HG02642 (cell line): ENCODE data around the gene AK2.
"Not testable (repeated sequence)": the region's sequence is repeated elsewhere in the genome, so short reads cannot be mapped to it uniquely, and the experiment has no call there.

Experiments used
- ATAC-seq: cut with Tn5 transposase; IDR thresholded peaks from one replicate; pipeline ENCODE4 v1.9.1; 2021; ENCODE audit warnings: mild to moderate bottlenecking; ENCODE audit not compliant: unreplicated experiment, poor library complexity

AK2 gene

GRCh38 chr1:33025180-33025569 lies 11.5 kb downstream of the AK2 start:
- no peak for ATAC-seq

- not testable (repeated sequence) for ATAC-seq
These were observed 12.1 kb downstream of the AK2 start for GRCh38 chr1:33024430-33025179.

GRCh38 chr1:33022650-33023200 lies 14.0 kb downstream of the AK2 start:
- ATAC-seq = no peak

GRCh38 chr1:33021567-33022431 lies 14.9 kb downstream of the AK2 start:
- ATAC-seq = no peak

- ATAC-seq = no peak
These were observed 18.6 kb downstream of the AK2 start for GRCh38 chr1:33018112-33018511.

DNA sequence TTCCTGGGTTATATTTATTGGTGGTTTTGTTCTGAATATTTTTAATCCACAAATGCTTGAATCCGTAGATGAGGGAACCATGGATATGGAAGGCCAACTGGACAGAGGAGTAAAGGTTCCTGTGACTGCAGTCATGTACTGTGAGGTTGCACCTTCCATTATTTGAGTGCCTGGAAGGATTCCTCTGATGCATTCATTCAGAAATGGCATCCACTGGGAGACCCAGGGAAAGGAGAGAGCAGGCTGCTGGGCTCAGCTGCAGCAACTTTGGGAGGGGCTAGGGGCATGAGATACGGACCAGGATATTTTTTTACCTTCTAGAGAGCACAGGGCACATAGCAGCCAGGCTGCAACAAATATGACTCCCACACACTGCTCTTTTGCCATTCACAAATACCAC lies 19.5 kb downstream of the AK2 start:
- no peak for ATAC-seq

DNA sequence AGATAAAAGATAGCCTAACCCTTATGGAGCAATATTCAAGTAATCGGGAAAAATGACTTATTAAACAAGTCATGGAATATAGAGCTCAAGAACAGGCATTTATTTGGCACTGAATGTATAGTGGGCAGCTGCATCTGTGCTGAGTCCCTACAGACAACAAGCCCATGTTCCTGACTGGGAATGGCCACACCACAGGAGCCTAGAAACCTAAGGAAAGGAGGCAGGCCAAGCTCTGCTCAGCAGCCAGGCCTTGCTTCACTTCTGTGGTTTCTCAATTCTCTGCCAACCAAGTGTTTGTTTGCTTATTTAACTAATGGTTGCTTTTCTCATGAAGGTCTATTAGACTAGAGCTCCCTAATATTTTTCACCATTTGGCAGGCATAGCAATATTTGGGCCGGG lies 21.5 kb downstream of the AK2 start:
- ATAC-seq = no peak

DNA sequence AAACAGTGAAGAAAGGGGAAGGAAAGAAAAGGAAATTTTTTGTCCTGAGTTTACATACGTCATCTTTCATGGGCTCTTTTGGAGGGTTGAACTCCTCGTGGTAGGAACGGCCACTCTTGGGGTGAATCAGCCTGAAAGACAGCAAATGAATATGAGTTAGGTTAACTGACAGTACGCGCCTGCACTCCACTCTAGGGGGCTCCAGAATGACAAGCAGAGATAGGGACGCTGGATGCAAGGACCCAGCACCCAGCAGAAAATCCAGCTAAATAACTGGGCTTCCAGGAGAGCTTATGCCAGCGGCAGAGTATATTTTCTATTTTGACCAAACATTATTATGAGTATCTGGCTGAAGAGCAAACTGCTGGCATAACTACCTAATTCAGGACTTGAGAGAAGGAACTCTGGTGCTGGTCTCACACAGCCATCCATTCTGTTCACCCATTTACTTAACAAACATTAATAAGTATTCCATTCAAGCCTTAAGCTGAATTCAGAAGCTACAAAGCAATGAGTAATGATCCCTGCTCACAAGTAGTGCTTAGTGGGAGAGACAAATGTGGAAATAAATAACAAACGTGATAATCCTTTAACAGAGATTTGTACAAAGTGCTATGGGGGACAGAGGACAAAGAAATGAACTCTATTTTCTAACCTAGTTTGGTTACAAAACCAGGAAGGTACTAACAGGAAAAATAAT lies 22.1 kb downstream of the AK2 start:
- ATAC-seq = no peak

- no peak for ATAC-seq
These were observed 22.9 kb downstream of the AK2 start for GRCh38 chr1:33013791-33014190.

DNA sequence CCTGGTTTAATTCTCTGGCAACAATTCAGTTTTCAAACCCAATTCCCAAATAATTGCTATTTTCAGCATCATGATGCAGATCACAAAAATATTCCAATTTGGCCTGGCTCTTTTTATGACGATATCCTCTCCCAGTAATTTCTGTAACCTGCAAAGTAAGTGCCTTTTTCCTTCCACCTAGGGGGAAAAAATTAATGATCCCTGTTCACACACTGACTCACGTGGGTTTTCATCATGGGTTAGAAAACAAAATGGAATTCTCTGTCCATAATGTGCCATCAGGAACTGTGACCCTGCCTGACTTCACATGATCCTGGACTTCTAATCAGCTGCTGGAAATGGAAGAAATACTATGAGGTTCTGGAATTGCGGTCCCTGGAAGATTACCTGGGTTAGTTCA lies 24.5 kb downstream of the AK2 start:
- ATAC-seq = no peak

GRCh38 chr1:33010932-33011731 lies 25.6 kb downstream of the AK2 start:
- no peak for ATAC-seq

GRCh38 chr1:33009561-33009960 lies 27.1 kb downstream of the AK2 start:
- no peak for ATAC-seq

DNA sequence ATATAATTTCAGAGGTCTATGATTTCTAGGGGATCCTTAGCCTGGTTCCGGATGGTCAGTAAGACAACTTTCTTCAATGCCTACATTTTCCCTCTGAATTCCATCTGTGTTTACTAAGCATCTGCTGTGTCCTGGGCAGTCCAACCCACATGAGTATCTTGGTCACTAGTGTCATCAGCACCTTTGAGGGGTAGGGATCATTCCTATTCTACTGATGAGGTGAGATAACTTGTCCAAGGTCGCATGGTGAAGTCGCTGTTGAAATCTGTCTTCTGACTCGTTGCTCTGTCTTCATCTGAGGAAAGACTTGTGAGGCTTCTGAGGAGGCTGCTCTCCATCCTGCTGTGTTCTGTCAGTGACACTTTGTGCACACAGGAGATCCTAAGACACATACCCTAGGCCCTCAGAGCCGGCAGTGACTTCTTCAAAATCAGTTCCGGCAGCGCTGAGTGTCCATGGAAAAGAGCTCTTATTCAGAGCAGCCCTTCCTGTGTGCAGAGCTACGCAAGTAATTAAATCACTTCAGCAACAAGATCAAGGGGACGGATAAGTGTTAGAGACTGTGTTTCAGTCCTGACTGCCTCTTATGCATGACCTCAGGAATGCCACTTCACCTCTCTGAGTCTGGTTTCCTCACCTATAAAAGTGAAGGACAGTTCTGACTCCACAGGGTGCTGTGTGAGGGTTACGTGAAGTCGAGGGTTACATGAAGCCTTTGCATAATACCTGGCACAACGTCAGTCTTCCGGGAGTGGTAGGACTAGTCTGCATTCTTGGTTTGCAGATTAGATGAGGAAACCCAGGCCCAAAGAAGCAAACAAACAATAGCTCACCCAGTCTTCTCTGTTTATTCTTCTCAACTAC lies 28.4 kb downstream of the AK2 start:
- no peak for ATAC-seq

- no peak for ATAC-seq
These were observed 29.3 kb downstream of the AK2 start for GRCh38 chr1:33007190-33008050.

- ATAC-seq = no peak
These were observed 30.8 kb downstream of the AK2 start for GRCh38 chr1:33005838-33006421.

DNA sequence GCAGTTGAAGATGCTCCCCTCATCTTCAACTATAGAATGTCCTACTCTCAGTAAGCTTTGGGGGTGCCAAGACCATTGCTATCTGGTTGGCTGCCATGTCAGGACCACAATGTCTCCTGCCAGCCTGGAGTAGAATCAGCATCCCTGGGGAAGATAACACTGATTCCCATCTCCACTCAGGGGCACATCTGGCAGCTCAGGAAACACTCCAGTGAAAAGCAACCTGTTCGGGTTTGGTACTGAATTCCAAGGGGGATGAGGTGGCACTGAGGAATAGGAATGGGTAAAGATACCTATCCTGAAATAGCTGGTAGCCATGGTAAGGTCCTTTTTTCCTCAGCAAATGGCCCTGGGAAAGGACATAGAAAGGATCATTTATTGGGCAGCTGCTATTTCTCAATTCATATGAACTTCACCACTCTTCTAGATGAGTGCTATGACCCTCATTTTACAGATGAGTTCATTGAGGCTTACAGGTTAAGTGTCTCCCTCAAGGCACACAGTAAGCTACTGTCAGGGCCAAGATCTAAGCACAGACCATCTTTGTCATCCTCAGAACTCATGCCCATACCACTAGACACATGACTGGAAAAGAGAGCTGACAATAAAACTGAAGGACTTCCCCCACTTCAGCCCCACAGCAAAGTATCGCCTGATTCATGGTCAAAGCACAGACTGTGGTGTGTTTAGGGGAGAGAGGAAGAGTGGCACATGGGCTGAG lies 31.4 kb downstream of the AK2 start:
- no peak for ATAC-seq

GRCh38 chr1:33004613-33005012 lies 32.1 kb downstream of the AK2 start:
- no peak for ATAC-seq
